NCI-H524 treated with DMSO at 0.1 percent for 48 hours (cell line): Measurements from ENCODE around the gene SV2C.

ENCODE experiments used
- DNase-seq: peaks from one replicate; lab custom pipeline; 2025; lab: John Stamatoyannopoulos, UW

Gene SV2C

GRCh38 chr5:76165029-76165428 lies 81.8 kb downstream of the SV2C start:
- DNase-seq: no peak

- no peak for DNase-seq
Measured at GRCh38 chr5:76165711-76166374, 82.7 kb downstream of the SV2C start.

GRCh38 chr5:76166886-76167576 lies 83.8 kb downstream of the SV2C start:
- no peak for DNase-seq

- DNase-seq: no peak
Measured at GRCh38 chr5:76169146-76169905, 86.1 kb downstream of the SV2C start.

- no peak for DNase-seq
Measured at GRCh38 chr5:76174101-76174500, 90.9 kb downstream of the SV2C start.

GRCh38 chr5:76175051-76175666 lies 92.0 kb downstream of the SV2C start:
- peak; percentile 3 for DNase-seq

GRCh38 chr5:76175821-76176403 lies 92.7 kb downstream of the SV2C start:
- no peak for DNase-seq

- DNase-seq: no peak
Measured at GRCh38 chr5:76177978-76178377, 94.8 kb downstream of the SV2C start.

GRCh38 chr5:76178913-76179312 lies 95.7 kb downstream of the SV2C start:
- DNase-seq: no peak

GRCh38 chr5:76180814-76181805 lies 97.9 kb downstream of the SV2C start:
- no peak for DNase-seq

GRCh38 chr5:76187386-76187785 lies 104.2 kb downstream of the SV2C start:
- no peak for DNase-seq

- no peak for DNase-seq
Measured at GRCh38 chr5:76190356-76190755, 107.2 kb downstream of the SV2C start.

GRCh38 chr5:76192837-76193236 lies 109.7 kb downstream of the SV2C start:
- DNase-seq: no peak

- DNase-seq: no peak
Measured at GRCh38 chr5:76193635-76194034, 110.5 kb downstream of the SV2C start.

- no peak for DNase-seq
Measured at GRCh38 chr5:76194340-76194739, 111.2 kb downstream of the SV2C start.

GRCh38 chr5:76196457-76196856 lies 113.3 kb downstream of the SV2C start:
- no peak for DNase-seq

- no peak for DNase-seq
Measured at GRCh38 chr5:76196886-76197489, 113.8 kb downstream of the SV2C start.

- no peak for DNase-seq
Measured at GRCh38 chr5:76197726-76198125, 114.5 kb downstream of the SV2C start.

- DNase-seq: no peak
Measured at GRCh38 chr5:76199336-76200318, 116.4 kb downstream of the SV2C start.
